HG03457 (cell line): Measurements from ENCODE around the gene AFAP1.

Source experiments
- ATAC-seq: cut with Tn5 transposase; IDR thresholded peaks from one replicate; pipeline ENCODE4 v1.9.1; 2021; ENCODE audit warnings: moderate number of reproducible peaks; ENCODE audit not compliant: unreplicated experiment

AFAP1 gene

DNA sequence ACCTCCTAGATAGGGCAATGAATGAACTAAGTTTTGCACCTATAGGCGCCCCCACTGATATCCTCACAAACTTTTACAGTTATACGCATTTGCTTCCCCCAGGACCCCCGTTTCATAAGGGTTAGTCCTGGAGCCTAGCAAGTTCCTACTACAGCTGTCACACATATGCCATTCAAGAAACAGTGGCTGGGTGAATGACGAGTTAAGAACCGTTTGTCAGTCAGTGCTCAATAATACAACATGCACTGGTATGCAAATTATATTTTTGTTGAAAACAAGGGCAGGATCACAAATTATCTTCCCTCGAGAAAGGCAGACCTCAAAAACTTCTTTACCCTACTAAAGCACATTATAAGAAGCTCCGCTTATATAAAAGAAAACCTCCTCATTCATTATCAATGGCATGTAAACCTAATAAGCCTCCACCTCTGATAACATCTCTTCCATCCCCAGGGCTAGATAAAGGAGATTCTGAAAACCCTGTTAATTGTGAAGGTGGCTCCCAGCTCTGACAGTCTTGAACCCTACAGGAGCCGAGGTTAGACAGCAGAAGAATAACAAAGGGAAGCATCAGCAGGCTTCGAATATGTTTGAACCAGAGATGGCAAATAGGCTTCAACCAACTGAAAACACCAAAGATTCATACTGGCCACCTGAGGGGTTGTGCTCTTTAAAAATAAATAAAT lies 40.3 kb downstream of the AFAP1 start:
- no peak for ATAC-seq

GRCh38 chr4:7898385-7898784 lies 41.3 kb downstream of the AFAP1 start:
- ATAC-seq: no peak

- no peak for ATAC-seq
Observed at GRCh38 chr4:7897811-7898210, 41.9 kb downstream of the AFAP1 start.

DNA sequence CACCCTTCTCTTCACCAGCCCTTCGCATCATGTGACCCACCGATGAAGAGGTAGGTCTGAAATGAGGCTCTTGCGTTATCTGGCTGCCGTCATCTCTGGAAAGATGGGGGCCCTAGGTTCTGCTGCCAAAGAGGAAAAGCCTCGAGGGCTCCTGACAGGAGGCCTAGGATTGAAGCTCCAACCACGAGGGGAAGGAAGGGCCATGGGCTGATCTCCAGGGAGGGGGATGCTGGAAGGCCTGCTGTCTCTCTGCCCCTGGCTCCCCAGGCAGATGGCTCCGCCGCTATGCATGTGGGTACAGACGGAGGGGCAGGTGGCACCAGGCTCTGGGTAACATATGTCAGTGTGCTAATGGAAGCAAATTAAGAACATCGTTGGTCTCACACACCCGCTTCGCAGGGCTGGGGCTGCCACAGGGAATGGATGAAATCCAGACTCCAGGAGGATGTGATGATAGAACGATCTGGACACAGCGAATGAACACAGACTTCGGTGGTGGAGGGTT lies 44.9 kb downstream of the AFAP1 start:
- no peak for ATAC-seq

GRCh38 chr4:7894098-7894676 lies 45.5 kb downstream of the AFAP1 start:
- no peak for ATAC-seq

- no peak for ATAC-seq
Observed at GRCh38 chr4:7893539-7893938, 46.1 kb downstream of the AFAP1 start.

GRCh38 chr4:7892212-7893019 lies 47.2 kb downstream of the AFAP1 start:
- no peak for ATAC-seq

DNA sequence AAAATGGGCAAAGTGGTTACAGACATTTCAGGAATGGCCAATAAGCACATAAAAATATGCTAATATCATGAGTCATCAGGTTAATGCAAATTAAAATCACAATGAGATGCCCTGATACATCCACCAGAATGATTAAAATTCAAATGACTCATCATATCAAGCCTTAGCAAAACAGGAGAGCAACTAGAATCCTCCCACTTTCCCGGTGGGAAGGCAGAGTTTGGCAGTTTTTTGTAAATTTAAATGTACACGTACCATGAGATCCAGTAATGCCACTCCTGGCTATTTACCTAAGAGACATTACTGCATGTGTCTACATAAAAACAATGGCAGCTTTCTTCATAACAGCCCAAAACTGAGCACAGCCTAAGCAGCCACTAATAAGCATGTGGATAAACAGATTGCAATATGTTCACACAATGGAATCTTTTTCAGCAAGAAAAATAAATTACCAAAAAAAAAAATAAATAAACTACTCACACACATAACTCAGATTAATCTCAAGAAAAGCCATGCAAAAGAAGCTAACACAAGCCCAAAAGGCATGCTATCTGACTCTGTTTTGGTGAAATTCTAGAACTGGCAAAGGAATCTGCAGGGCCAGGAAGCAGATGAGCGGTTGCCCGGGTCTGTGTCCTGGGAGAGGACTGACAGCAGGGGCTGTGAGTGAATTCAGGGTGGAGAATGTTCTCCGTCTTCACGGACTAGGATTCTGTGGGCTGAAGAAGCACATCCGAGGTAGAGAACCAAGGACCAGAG lies 48.8 kb downstream of the AFAP1 start:
- ATAC-seq: no peak

DNA sequence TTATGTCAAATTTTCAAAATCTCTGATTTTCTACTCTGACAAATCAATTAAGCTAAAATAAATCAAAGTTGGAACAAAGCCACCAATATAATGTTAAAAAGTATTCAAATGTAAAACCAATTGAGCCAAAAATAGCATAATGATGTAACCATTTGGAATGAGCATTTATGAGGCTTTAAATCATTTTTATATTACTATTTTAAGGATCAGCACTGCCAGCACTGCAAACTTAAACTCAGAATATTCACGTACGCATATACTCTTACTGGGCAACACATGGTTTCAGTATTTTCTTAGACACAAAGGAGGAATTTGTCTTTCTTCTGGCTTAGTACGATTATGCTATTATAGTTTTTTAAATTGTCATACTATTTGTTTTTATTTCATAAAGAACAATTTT lies 52.2 kb downstream of the AFAP1 start:
- ATAC-seq: no peak

GRCh38 chr4:7886007-7886973 lies 53.4 kb downstream of the AFAP1 start:
- ATAC-seq: no peak

DNA sequence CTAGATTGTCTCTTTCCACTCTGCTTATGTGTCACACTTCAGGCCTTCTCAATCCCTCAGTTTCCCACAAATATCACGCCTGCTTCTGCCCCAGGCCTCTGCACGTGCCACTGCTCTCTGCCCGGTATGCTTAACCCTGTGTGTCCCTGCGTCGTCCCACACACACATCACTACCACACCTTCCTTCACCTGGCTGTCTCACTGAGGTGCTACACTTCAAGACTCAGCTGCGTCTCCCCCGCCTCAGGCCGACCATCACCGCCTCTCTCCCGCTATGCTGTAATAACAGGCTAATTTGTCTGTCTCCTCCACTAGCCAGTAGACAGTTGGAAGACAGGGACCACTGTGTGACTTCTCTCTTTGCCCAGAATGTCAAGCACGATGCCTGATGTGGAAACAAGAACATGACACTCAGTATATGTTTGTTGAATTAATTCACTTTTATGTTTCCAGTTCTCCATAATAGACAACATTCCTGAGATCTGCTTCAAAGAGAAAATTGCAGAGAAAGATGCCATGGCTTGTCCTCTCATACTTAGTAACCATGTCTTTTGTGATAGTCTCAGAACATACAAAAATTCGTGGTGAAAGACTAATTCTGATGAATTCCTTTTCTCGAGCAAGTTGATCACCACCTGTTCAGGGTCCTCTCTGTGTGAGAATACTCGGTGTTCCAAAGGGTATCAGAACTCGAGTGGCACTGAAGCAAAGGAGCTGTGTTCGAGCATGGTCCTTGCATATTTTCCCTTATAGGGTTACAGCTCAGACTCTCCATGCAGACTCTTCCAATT lies 54.2 kb downstream of the AFAP1 start:
- ATAC-seq: no peak

DNA sequence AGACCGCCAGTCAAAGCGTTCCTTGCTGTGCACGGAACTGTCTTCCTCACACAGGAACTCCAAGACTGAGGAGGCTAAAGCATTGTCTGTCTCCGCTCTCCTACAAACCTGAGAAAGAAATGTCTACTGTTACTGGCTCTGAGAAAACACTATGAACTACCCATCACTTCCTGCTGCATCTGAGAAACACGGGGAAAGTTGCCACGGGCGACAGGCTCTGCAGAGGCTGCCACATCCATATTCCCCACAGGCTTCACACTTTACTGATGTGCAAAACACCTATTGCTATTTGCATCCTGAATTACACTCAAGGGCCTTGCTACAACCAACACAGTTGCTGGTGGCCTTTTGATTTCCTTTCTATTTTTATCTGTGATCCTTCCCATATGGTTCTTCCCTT lies 59.0 kb downstream of the AFAP1 start:
- no peak for ATAC-seq

- no peak for ATAC-seq
Observed at GRCh38 chr4:7879127-7879526, 60.5 kb downstream of the AFAP1 start.

DNA sequence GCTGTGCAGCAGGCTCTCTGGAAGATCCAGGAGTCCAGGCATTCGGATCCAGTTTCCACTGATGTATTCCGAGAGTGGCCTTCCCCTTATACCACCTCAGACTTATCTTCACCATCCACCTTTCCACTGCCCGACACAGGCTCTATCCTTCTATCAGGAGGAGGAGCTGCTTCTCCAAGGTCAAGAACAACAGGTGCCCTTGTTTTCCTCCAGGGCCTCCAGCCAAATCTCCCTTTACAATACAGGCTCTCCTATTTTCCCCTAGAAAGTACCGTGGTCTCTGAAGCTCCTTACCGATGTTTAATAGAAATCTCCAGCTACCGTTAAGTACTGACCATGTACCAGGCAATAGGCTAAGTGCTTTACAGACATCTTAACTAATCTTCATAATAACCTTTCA lies 61.3 kb downstream of the AFAP1 start:
- no peak for ATAC-seq

- no peak for ATAC-seq
Observed at GRCh38 chr4:7877176-7877575, 62.5 kb downstream of the AFAP1 start.

DNA sequence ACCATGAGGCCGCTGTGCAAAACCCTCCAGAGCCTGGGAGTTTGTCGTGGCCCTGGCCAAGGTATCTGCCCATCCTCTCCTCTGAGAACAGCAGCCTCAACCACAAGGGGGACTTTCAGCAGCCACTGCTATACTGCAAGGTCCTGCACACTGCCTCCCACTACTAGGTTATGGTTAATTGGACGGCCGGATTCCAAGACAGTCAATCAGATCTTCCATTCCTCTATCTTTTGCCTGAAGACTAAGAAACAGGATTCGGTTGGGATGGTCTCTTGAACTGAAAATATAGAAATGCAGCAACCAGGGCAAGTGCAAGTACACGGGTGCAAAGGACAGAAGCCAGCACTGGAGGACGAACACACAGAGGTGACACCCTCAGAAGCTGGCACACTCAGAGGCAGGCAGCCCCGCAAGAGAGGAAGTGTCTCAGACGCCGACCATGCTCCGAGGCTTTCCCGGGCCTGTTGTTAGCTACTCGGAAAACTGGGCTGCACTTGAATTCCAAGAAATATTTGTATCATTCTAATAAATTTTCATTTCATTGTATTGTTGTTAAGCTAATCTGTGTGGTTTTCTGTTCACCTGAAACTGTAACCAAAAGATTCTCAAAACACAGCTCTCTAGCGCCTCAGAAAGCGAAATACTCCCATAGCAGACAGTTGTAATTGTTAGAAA lies 63.3 kb downstream of the AFAP1 start:
- ATAC-seq: no peak

- no peak for ATAC-seq
Observed at GRCh38 chr4:7874838-7875237, 64.8 kb downstream of the AFAP1 start.

GRCh38 chr4:7873881-7874280 lies 65.8 kb downstream of the AFAP1 start:
- no peak for ATAC-seq

GRCh38 chr4:7872264-7872771 lies 67.3 kb downstream of the AFAP1 start:
- no peak for ATAC-seq
